IPS DF 4.7 (cell line): ENCODE measurements around the gene LHPP.

Experiments
- DNase-seq: peaks from one replicate; pipeline ENCODE4 v3.0.0-alpha.2; 2013; ENCODE audit warnings: low spot score; ENCODE audit errors: extremely low read depth

LHPP gene

DNA sequence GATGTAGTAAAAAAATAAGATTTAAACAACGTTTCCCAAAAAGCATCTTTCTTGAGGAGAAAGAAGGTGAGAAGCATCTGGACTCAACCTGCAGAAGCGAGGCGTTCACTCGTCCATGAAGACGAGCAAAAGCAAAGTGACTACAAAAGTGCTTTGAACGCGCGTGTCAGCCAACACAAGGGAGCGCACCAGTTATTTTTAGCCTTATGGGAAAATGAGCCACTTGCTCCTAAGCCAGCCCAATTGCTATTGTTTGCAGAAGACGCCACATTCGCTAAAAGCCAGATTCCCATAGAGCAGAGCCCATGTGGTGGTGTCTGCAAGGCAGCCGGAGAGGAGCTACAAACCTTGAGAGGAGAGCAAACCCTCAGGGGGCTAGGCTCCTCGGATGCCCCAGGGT, 160.0 kb downstream of the LHPP start:
- DNase-seq = no peak

DNA sequence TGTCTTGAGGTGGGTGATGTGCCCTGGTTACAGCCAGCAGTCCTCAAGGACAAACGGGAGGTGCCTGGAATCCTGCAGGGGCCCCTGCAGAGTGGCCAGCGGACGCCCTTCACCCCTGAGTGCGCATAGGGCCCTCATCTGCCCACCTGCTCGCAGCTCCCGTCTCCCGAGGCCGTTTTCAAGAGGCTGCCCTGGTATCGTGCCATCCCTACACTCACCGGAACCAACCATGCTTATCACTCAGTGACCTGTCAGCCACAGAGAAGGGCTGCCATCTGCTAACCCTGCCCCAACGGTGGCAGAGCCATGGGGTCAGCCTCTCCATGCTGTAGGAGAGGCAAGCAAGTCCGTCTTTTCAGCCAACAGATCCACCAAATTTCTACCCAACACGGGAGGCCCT, 160.5 kb downstream of the LHPP start:
- no peak for DNase-seq

DNA sequence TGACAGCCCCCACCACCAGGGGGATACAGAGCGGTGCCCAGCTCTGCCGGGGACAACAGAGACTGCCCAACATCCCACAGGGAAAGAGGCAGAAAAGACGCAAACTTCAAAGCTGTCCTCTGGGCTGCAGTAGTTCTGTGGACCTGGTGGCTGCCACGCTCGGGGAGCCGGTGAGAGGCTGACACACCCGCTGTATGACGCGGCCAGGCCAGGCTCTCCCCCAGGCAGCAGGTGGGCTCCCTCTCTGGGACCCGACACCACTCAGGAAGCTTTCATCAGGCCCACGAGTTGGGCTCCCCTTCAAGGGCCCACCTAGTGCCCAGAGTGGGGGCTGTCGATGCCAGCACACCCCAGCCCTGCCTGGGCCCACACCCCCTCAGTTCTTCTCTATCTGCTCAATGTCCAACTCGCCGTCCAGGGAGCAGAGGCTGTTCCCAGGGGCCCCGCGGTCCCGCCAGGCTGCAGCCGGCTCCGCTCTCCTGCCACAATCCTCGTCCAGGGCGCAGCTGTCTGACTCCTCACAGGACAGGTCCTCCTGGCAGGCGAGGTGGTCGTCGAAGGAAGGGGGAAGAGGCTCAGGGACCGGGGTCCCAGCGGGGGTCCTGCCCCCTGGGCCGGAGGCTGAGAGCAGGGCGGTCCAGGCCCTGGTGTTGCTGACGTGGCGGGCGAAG, 161.4 kb downstream of the LHPP start:
- no peak for DNase-seq

DNA sequence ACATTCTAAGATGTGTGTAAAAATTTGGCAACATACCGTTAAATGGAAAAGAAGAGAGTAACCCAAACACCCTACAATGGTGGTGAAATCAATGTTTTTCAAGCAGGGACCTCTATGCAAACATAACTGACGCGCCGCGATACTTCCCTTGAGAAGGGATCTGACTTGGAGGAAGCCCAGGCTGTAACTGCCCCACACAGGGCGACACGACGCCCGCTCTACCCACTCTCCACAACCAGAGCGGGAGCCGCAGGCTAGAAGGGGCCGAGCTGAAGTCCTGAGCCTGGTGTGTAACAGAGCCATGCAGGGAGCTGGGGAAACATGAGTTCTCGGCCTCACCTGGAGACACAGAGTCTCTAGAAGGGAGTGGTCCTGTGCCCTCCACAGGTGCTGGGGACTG, 162.4 kb downstream of the LHPP start:
- no peak for DNase-seq

DNA sequence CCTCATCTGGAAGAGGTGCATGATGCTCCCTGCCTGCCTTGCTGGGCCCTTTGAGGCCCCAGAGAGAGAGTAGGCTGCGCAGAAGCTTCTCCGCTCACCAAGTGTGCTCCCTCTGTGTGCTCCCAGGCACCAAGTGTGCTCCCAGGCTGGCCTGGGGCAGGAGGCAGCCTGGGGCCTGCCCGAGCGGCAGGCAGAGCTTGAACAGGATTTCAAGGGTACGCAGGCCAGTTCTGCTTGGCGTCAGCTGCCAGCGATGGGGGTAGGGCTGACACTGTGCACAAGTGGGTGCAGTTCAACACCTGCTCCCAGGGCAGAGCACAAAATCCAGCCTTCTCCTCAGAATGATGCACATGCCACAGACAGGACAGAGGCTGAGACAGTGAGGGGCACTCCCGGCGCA, 162.8 kb downstream of the LHPP start:
- no peak for DNase-seq

DNA sequence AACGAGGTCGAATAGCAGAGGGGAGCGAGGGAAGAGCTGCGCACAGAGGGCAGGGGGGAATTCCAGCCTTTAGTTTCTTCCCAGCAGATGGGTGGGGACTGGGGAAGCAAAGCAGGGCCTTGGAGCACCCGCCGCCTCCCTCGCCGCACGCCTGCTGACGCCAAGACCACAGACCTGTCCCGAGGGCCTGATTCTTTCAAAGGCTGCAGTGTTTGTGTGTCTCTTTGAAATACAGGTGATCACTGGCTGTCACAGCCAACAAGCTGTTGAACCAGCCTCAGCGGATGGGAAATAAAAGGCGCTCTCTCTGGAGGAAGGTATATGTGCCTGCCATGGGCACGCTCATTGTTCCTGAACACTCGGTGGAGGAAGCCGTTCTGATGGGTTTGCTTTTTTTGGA, 163.3 kb downstream of the LHPP start:
- no peak for DNase-seq

DNA sequence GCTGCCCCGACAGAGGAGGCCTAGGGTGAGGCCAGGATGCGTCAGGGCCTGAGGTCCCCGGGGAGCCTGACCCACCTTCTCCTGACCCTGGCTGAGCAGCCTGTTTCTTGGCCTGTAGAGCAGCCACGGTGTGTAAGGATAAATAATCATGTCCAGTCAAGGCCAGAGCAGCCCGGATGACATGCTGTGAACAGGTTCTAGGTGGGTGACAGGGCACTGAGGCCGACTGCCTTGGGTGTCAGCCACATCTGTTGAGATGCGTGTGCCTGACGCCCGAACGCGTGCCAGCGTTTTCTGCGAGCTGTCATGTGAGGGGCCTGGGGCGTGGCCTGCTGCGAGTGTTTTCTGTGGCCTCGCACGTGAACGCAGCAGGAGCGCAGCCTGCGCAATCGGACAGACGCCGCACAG, 164.2 kb downstream of the LHPP start:
- DNase-seq = no peak

DNA sequence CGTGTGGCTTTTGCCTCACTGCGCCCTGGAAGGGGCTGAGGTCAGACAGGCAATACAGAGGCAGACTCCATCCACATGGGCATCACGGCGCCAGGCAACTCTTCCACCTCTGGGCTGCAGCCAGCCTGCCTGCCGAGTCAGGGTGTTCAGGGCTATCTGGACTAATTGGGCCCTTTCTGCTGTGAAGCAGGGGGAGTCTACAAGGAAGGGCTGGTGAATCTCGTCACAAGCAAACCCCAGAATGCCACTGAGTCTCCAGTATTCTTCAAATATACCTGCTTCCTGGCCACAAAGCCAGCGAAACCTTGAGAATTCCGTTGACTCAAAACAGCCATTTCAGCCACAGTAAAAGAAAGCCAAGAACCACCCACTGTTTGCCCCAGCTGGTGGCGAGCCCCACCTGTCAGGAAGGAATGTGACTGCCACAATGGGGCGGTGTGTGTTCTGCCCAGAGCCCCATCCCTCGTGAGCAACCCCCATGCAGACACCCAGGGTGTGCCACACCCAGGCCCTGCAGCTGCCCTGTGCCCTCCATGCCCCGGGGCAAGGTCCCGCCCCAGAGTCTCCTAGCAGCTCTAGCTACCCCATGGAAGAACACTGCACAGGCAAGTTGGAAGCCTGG, 165.2 kb downstream of the LHPP start:
- no peak for DNase-seq

DNA sequence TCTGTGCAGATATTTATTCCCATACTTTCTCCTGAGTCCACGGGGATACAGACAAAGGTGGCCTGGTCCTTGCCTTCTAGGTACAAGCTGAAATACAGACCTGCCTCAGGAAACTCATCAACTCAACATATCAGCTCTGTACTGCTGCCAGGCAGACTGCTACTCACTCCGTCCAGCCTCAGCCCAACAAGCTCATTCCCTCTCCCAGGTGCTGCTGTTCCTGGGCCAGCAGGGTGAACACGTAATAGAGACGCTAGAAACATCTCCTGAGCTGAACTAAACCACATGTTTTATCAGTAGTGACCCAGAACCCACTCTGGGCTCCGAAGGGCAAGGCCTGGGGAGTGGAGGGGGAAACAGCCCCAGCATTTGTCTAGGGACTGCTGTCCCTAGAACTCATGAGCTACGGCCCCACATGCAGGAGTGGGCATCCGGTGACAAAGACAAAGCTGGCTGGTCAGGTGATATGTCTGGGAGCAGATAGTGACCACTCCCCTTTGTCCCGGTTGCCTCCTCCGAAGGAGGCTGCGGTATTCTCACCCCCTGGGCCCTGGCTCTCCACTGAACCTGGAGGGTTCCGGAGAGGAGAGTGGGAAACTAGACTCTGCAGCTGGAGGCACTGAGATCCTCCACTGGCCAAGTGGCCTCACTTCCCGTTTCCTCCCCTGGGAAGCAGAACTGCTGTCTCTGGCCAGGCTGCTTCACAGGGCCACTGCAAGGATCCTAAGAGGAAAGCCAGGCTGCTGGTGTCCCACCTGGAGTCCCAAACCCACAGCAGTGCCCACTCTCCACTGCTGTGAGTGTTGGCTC, 166.4 kb downstream of the LHPP start:
- no peak for DNase-seq

DNA sequence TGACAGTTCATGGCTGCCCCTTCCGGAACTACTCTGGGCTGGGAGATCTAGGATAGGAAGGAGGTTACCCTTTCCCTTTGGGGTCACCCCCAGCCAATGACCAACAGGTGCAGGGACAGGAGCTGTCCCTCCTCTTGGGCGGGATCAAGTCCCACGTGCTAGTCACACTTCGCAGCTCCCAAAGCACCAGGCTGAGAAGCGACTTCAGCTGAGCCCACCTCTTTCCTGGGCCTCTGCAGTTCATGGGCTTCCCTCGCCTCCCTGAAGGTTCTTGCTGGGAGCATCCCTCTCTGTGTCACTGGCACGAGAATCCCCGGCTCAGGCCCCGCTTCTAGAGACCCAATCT, 167.0 kb downstream of the LHPP start:
- no peak for DNase-seq

DNA sequence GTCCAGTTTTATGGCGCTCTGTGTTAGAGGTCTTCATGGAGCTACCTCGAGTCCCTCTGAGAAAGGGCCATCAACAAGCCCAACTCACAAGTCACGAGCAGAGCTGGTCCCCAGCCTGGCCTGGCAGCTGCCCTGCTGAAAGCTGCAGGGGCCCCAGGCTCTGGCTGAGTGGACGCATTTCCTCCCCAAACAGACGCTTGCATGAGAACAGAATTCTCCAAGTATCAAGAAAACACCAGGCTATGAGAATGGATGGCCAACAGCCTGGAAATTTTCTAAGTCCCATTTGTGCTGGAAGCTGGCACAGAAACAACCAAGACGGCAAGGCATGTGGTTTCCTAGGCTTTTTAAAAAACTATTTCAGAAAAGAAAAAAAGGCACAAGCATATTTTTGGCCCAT, 167.8 kb downstream of the LHPP start:
- DNase-seq = no peak

DNA sequence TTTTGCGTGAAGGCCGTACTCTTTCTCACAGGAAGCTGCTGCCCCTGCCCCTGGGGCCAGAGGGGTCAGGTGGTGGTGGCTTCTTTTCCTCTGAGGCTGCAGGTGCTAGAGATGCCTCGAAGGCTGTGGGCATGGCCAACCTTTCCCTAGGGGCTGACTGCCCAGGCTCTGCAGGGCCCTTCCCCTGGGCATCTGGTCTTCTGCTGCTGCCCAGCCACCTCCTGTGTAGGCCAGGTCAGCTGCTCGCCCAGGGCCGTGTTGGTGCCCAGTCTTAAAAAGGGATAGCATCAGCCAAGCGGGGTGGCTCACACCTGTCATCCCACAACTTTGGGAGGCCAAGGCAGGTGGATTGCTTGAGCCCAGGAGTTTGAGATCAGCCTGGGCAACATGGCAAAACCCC, 168.2 kb downstream of the LHPP start:
- DNase-seq = no peak

DNA sequence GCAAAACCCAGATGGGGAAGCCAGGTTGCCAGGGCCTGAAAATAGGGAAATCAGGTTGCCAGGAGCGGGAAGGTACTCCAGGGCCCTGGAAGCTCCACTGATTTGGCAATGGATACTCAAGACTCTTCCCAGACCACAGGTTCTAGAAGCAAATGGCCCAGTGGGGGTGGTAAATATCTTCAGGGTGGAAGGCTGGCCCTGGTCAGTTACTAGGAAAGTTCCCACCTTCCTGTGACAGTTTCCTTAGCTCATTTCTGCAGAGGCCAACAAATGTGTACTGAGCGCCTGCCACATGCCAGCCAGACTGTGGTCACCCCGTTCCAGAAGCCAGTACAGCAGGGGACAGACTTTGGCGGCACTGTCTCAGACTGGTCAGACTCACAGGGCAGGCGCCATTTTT, 168.9 kb downstream of the LHPP start:
- no peak for DNase-seq

DNA sequence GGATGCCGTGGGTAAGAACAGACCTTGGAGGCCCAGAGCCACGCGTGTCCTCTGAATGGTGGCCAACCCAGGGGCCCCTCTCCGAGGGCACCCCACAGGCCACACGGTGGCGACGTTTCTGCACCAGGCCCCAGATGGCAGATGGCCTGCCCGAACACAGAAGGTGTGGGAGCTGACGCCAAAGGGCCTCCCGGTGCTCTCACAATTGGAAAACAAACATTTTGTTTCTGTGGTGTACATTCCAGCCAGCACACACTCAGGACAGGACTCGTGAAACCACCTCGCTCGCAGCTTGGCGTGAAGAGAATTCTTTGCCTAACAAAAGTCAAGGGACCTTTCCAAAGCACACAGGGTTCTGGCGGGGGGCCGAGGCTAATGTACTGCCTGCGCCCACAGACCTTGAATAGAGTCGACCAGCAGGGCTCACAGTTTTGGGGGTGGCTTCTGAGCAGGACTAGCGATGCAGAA, 170.5 kb downstream of the LHPP start:
- no peak for DNase-seq

DNA sequence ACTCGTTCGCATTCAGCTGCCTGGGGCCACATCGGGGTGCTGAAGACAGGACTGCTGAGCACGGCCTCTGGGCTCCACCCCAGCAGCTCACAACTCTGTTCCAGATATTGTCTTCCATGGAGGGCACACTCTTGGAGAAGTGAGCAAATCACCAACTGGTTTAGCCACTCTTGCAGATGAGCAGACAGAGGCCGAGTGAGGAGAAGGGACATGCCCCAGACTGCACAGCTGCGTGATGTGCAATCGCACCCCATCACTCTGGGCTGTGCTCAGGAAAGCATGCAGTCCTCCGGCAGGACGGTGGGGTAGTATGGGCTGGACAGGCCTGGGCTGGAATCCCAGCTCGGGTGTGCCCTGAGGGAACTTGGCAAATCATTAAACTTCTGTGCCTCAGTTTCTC, 170.9 kb downstream of the LHPP start:
- DNase-seq = no peak

DNA sequence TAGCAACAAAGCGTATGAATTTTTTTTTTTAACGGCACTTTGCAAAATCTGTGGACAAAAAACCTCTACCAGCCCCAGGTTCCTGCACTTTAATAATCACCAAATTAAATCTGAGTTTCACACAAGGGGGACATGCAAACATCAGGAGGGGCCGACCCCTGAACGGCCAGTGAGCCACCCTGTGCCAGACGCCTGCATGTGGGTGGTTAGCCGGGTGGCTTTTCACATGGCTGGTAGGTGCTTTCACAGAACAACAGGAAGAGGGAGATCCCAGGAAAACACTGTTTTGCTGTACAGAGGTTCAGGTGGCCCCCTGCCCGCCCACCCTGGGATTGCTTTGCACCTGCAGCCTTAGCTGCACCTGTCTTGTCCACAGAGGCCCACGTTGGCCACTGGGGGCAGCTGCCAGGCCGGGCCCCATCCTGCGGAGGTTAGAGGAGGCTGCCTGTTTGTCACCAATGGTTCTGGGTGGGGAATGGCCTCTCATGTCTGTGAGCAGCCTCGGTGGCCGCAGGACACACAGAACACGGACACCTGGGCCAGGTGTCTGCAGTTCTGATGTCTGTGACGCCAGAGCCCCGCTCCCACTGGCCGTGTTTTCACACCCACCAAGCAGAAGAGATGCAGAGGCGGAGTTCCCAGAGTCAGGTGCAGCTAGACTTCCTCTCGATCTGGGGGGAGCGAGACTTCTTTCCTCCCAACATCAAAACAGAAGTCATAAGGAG, 174.8 kb downstream of the LHPP start:
- DNase-seq = no peak

DNA sequence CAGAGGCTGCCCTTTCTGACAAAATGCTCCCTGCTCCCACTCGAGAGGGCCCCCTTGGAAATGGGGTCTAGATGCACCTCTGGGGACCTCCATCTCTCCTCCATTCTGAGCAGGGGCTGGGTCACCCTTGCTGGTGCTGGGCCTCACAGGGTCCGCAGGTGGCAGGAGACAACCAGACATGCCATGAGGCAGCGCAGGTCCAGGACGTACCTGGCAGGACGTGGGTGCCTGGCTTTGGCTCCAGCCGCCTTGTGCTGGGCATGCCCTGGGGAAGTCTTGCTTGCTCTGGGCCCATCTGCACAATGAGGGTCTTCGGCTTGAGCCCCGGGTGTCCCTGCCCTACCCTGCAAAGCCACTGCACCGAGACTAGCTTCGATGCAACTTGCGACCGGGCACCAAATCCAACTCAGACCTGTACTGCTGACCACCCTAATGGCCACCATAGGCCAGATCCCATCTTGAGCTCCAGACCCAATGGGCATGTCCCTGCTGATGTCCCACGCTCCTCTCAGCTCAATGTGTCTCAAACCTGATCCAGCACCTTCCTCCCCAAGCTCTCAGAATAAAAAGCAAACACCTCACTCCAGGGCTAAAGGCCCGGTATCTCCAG, 175.6 kb downstream of the LHPP start:
- DNase-seq = no peak

DNA sequence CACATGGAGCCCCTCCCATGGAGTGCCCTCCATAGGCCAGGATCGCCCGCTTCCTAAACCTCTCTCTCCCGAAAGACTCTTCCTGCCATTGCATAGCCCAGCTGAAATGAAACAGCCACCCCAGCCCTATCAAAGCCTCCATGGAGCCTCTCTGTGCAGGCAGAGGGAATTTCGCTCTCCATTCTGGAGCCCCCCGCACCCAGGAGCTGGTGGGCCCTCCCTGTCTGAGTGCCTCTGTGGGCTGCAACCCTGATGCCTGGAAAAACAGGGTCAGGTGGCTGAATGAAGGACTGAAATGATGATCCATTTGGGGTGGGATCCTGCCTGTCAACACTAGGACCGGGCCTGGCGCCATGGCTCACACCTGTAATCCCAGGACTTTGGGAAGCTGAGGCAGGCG, 176.1 kb downstream of the LHPP start:
- DNase-seq = no peak

DNA sequence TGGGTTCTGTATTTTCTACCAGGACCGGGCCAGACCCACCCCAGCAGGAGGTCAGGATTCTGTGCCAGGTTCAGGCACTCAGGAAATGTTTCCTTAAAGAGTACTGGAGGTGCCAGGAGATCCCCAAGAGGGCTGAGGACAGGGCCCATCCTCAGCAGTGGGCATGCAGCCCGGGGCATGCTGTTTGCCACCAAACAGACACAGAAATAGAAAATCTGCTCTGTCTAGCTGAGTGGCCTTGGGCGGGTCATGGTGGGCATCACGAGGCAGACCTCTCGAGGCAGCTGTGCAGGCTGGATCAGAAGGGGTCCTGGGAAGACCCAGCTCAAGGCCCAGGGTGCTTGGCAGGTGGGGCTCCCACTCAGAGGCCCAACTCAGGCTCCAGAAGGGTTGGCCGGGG, 177.6 kb downstream of the LHPP start:
- DNase-seq = no peak

DNA sequence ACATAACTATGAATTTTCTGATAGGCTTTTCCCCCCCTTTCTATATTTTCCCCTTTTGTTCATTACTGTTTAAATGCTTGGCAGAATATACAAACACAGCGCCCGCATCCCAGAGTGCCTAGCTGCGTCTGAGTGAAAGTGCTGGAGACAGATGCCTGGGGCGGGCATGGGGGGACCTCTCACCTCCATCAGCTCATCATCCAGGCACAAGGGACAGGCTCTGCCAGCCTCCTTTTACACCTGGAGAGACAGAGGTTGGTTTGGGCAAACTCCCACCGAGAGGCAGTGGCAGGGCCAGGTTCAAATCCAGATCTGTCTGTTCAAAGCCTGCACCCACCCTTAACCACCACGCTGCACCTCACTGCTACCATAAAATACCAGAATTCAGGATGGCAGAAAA, 178.0 kb downstream of the LHPP start:
- DNase-seq = no peak

DNA sequence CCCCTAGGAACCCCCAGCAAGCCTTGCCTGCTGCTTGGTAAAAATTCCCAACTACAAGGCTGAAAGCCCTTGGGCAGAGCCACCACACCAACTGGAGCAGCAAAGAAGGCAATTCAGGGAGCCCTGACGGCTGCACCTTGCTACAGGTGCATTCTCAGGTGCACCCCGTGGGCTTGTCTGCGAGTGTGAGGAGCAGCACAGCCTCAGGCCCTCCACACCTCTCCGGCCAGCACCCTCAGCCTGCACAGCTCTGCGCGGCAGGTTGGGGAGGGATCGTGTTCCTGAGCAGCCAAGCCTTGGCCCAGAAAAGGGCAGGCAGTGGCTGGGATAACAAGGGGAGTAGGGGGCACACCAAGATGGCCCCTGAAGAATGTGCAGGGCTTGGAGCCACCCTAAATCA, 178.4 kb downstream of the LHPP start:
- no peak for DNase-seq
